GM20000 (cell line): Measurements from ENCODE around the gene TMEM131.

Experiments used
- DNase-seq: peaks from one replicate; pipeline ENCODE4 v3.0.0; 2012; ENCODE audit warnings: low spot score
- CTCF ChIP-seq: IDR thresholded peaks from 2 replicates; pipeline ENCODE4 v1.5.1; 2012; ENCODE audit warnings: mild to moderate bottlenecking, control low read depth; ENCODE audit errors: extremely low read depth, missing control alignments

Gene TMEM131

GRCh38 chr2:98016908-98017670 is 21.3 kb upstream of the TMEM131 start:
- no peak for TF ChIP-seq CTCF
- no peak for DNase-seq

GRCh38 chr2:98015671-98016070 is 19.9 kb upstream of the TMEM131 start:
- TF ChIP-seq CTCF, result no peak
- DNase-seq, result no peak

GRCh38 chr2:98014379-98014778 is 18.6 kb upstream of the TMEM131 start:
- no peak for DNase-seq
- no peak for TF ChIP-seq CTCF

- no peak for TF ChIP-seq CTCF
- peak; percentile 34 for DNase-seq
Observed at GRCh38 chr2:98013407-98014042, 17.8 kb upstream of the TMEM131 start.

GRCh38 chr2:98012561-98012991 is 16.8 kb upstream of the TMEM131 start:
- TF ChIP-seq CTCF, result no peak
- DNase-seq, result peak; percentile 80

GRCh38 chr2:98009887-98010760 is 14.4 kb upstream of the TMEM131 start:
- TF ChIP-seq CTCF, result no peak
- no peak for DNase-seq

GRCh38 chr2:98008415-98008814 is 12.7 kb upstream of the TMEM131 start:
- no peak for DNase-seq
- no peak for TF ChIP-seq CTCF
